ENCODE measurements around the gene VEGFA. TPM values are rescaled to one million over a fixed set of nuclear protein-coding genes. Genes with fewer than 3 reads are reported as not detected.

Gene VEGFA
- polyA plus RNA-seq, 3 donors, result 19.0 to 454 (median 32.0) TPM

DNA sequence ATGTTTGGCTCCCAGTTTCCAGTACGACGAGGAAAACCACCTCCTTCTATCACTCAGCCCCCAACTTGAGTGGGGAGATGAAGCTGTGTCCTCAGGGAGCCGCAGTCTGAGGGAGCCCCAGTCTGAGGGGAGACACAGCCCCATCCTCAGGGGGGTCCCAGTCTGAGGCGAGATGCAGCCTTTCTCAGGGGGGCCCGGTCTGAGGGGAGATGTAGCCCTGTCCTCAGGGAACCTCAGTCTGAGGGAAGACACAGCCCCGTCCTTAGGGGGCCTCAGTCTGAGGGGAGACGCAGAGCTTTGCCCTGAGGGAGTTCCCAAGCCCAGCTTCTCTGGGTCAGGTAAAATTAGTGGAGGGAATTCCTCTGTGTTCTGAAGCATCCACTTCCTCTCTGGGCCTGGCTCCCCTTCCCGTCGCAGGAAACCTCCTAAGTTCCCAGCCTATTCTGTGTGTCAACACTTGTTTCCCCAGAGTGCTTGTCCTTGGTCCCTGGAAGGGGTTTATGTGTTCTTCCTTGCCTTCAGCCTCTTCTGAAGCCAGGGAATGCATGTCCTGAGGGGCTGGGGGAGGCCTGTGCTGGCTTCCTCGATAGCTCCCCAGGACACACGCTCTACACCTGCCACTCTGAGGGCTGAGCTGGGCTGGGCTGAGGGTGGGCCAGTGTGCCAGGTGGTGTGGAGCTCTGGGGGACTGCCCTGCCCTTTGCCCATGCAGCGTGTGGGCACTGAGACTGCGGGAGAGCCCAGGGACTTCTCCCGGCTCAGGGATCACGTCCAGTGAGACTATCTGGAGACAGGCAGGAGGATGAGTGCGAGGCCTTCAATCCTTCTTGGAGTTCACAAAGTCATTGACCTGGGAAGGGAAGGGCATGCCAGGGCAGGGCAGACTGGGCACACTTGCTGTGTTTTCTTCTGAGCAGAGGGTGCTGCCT is 55.4 kb downstream of the VEGFA start:
- Mint-ChIP-seq H3K27ac (peak overlapping the region in 2 of 7 donors; percentile 41 to 50), H3K4me3 (no peak overlapping the region), H3K9me3 (no peaks in the 10 kb centered on the region), H3K36me3 (no peaks in the 10 kb centered on the region), H3K27me3 (ENCODE audit: low read depth in 3 of 3) (peaks cover 4 to 8% (median 6%) of the 10 kb centered on the region in 3 donors), H3K4me1 (peaks cover 16% of the 10 kb centered on the region)
- TF ChIP-seq, protein P1, sequence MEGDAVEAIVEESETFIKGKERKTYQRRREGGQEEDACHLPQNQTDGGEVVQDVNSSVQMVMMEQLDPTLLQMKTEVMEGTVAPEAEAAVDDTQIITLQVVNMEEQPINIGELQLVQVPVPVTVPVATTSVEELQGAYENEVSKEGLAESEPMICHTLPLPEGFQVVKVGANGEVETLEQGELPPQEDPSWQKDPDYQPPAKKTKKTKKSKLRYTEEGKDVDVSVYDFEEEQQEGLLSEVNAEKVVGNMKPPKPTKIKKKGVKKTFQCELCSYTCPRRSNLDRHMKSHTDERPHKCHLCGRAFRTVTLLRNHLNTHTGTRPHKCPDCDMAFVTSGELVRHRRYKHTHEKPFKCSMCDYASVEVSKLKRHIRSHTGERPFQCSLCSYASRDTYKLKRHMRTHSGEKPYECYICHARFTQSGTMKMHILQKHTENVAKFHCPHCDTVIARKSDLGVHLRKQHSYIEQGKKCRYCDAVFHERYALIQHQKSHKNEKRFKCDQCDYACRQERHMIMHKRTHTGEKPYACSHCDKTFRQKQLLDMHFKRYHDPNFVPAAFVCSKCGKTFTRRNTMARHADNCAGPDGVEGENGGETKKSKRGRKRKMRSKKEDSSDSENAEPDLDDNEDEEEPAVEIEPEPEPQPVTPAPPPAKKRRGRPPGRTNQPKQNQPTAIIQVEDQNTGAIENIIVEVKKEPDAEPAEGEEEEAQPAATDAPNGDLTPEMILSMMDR (IDR thresholded peaks at IDR 0.05), result no peak
- Histone ChIP-seq H2AFZ (ENCODE audit: insufficient read depth, low read depth, low read length, poor library complexity, severe bottlenecking) (no peak overlapping the region), H3K27me3 (ENCODE audit: control insufficient read depth in 2 of 2, insufficient read depth in 2 of 2, low read length in 2 of 2) (no peaks in the 10 kb centered on the region), H3K4me1 (ENCODE audit: control insufficient read depth in 1 of 2, insufficient read depth in 2 of 2, low read length in 2 of 2) (peaks cover 6 to 9% of the 10 kb centered on the region in 2 donors), H3K79me2 (ENCODE audit: insufficient read depth, low read length) (no peaks in the 10 kb centered on the region), H3K4me3 (replicated peaks in 1 of 3; ENCODE audit: low read depth in 2 of 3, low read length in 3 of 3) (no peak overlapping the region), H3K9ac (ENCODE audit: insufficient read depth, low read length, poor library complexity, severe bottlenecking) (no peak overlapping the region), H3K27ac (ENCODE audit: low read depth in 1 of 2, low read length in 2 of 2) (no peak overlapping the region), H3K9me3 (replicated peaks in 1 of 2; ENCODE audit: control insufficient read depth in 1 of 2, insufficient read depth in 1 of 2, low read length in 2 of 2) (no peaks in the 10 kb centered on the region), H3K4me2 (replicated peaks; ENCODE audit: extremely low read depth, low read length, poor library complexity, severe bottlenecking) (no peak overlapping the region), H4K20me1 (ENCODE audit: insufficient read depth, low read length) (no peaks in the 10 kb centered on the region), H3K36me3 (replicated peaks in 1 of 2; ENCODE audit: control insufficient read depth in 1 of 2, insufficient read depth in 2 of 2, low read length in 2 of 2) (no peaks in the 10 kb centered on the region)
- DNase-seq, result no peak
- intact Hi-C loops (cut with micrococcal nuclease), result no loop called here
- WGBS (ENCODE audit: insufficient coverage), result 97% methylated on average over 10 of the region's 16 CpGs

- peak overlapping the region in 1 of 7 donors; percentile 2 for H3K27ac Mint-ChIP-seq
- Histone ChIP-seq H4K20me1 (ENCODE audit: insufficient read depth, low read length) (no peaks in the 10 kb centered on the region), H3K4me1 (ENCODE audit: control insufficient read depth in 1 of 2, insufficient read depth in 2 of 2, low read length in 2 of 2) (peaks cover 6 to 9% of the 10 kb centered on the region in 2 donors), H3K27me3 (ENCODE audit: control insufficient read depth in 2 of 2, insufficient read depth in 2 of 2, low read length in 2 of 2) (no peaks in the 10 kb centered on the region), H3K4me3 (replicated peaks in 1 of 3; ENCODE audit: low read depth in 2 of 3, low read length in 3 of 3) (no peak overlapping the region), H2AFZ (ENCODE audit: insufficient read depth, low read depth, low read length, poor library complexity, severe bottlenecking) (no peak overlapping the region), H3K36me3 (replicated peaks in 1 of 2; ENCODE audit: control insufficient read depth in 1 of 2, insufficient read depth in 2 of 2, low read length in 2 of 2) (no peaks in the 10 kb centered on the region), H3K79me2 (ENCODE audit: insufficient read depth, low read length) (no peaks in the 10 kb centered on the region), H3K4me2 (replicated peaks; ENCODE audit: extremely low read depth, low read length, poor library complexity, severe bottlenecking) (no peak overlapping the region), H3K27ac (ENCODE audit: low read depth in 1 of 2, low read length in 2 of 2) (no peak overlapping the region), H3K9me3 (replicated peaks in 1 of 2; ENCODE audit: control insufficient read depth in 1 of 2, insufficient read depth in 1 of 2, low read length in 2 of 2) (no peaks in the 10 kb centered on the region), H3K9ac (ENCODE audit: insufficient read depth, low read length, poor library complexity, severe bottlenecking) (no peak overlapping the region)
- WGBS (ENCODE audit: insufficient coverage), result 88% methylated on average over 3 of the region's 4 CpGs
- no peak for DNase-seq
- no peak overlapping the region for H3K4me3 Mint-ChIP-seq
- intact Hi-C loops (cut with micrococcal nuclease), result no loop called here
- H3K9me3 Mint-ChIP-seq, result no peaks in the 10 kb centered on the region
- H3K27me3 Mint-ChIP-seq (ENCODE audit: low read depth in 3 of 3), result peaks cover 6 to 7% (median 6%) of the 10 kb centered on the region in 3 donors
- TF ChIP-seq, protein P1 (IDR thresholded peaks at IDR 0.05), result no peak
- H3K4me1 Mint-ChIP-seq, result peaks cover 22% of the 10 kb centered on the region
- no peaks in the 10 kb centered on the region for H3K36me3 Mint-ChIP-seq
Measured at GRCh38 chr6:43826730-43827129, 56.7 kb downstream of the VEGFA start.

All from CD14-positive monocyte (primary cell).